MM.1S (cell line): ENCODE results near the gene ASIC4.

Experiments used
- DNase-seq: peaks from one replicate; pipeline ENCODE4 v3.0.0-alpha.2; 2015
- H2AFZ ChIP-seq: fragments of 300-600 bp; sonication (generic); 2 replicates; pipeline ENCODE4 v1.6.0; 2016; ENCODE audit warnings: antibody characterized with exemption, low read length
- H3F3A ChIP-seq: fragments of 300-600 bp; sonication (generic); 2 replicates; pipeline ENCODE4 v1.6.1; 2016; ENCODE audit warnings: mild to moderate bottlenecking, antibody characterized with exemption, low read length, moderate library complexity, mixed read lengths; ENCODE audit not compliant: insufficient read depth
- H3K27ac ChIP-seq: fragments of 300-600 bp; sonication (generic); 2 replicates; pipeline ENCODE4 v1.5.1; 2016; ENCODE audit warnings: mild to moderate bottlenecking, low read length
- H3K27me3 ChIP-seq: fragments of 300-600 bp; sonication (generic); replicated peaks from 2 replicates; pipeline ENCODE4 v1.6.0; 2016; ENCODE audit warnings: low read length; ENCODE audit not compliant: insufficient read depth
- H3K36me3 ChIP-seq: fragments of 300-600 bp; sonication (generic); replicated peaks from 2 replicates; pipeline ENCODE4 v1.6.1; 2016; ENCODE audit warnings: mild to moderate bottlenecking, low read length, mixed read lengths; ENCODE audit not compliant: insufficient read depth
- H3K4me1 ChIP-seq: fragments of 300-600 bp; sonication (generic); 2 replicates; pipeline ENCODE4 v1.6.1; 2016; ENCODE audit warnings: low read length, mixed read lengths
- H3K4me2 ChIP-seq: fragments of 300-600 bp; sonication (generic); 2 replicates; pipeline ENCODE4 v1.6.0; 2016; ENCODE audit warnings: low read depth, low read length
- H3K4me3 ChIP-seq: fragments of 300-600 bp; sonication (generic); 2 replicates; pipeline ENCODE4 v1.5.1; 2016; ENCODE audit warnings: low read length, mixed read lengths
- H3K79me2 ChIP-seq: fragments of 300-600 bp; sonication (generic); 2 replicates; pipeline ENCODE4 v1.6.1; 2016; ENCODE audit warnings: mixed run types, low read length, mixed read lengths
- H3K9ac ChIP-seq: fragments of 300-600 bp; sonication (generic); 2 replicates; pipeline ENCODE4 v1.6.1; 2016; ENCODE audit warnings: low read length, mixed read lengths
- H3K9me2 ChIP-seq: fragments of 300-600 bp; sonication (generic); replicated peaks from 2 replicates; pipeline ENCODE4 v1.6.1; 2016; ENCODE audit warnings: mild to moderate bottlenecking, low read length, mixed read lengths; ENCODE audit not compliant: insufficient read depth
- H3K9me3 ChIP-seq: fragments of 300-600 bp; sonication (generic); replicated peaks from 2 replicates; pipeline ENCODE4 v1.6.1; 2016; ENCODE audit warnings: mild to moderate bottlenecking, low read length, mixed read lengths; ENCODE audit not compliant: insufficient read depth
- H4K20me1 ChIP-seq: fragments of 300-600 bp; sonication (generic); 2 replicates; pipeline ENCODE4 v1.6.1; 2016; ENCODE audit warnings: mild to moderate bottlenecking, low read length, moderate library complexity, mixed read lengths; ENCODE audit not compliant: insufficient read depth
- EZH2 ChIP-seq: fragments of 300-600 bp; sonication (generic); optimal IDR thresholded peaks from 2 replicates; pipeline ENCODE3; 2017; ENCODE audit warnings: low read depth, mild to moderate bottlenecking, antibody characterized with exemption, low read length, mixed read lengths
- EZH2phosphoT487 ChIP-seq: fragments of 300-600 bp; sonication (generic); IDR thresholded peaks from 2 replicates; pipeline ENCODE4 v1.6.1; 2018; ENCODE audit warnings: antibody characterized with exemption, low read length
- TF ChIP-seq, protein P1 (sequence below): fragments of 300-600 bp; sonication (generic); IDR thresholded peaks from 2 replicates; pipeline ENCODE4 v1.5.1; 2016; ENCODE audit warnings: antibody characterized with exemption, low read length, mixed read lengths

ASIC4 gene

DNA sequence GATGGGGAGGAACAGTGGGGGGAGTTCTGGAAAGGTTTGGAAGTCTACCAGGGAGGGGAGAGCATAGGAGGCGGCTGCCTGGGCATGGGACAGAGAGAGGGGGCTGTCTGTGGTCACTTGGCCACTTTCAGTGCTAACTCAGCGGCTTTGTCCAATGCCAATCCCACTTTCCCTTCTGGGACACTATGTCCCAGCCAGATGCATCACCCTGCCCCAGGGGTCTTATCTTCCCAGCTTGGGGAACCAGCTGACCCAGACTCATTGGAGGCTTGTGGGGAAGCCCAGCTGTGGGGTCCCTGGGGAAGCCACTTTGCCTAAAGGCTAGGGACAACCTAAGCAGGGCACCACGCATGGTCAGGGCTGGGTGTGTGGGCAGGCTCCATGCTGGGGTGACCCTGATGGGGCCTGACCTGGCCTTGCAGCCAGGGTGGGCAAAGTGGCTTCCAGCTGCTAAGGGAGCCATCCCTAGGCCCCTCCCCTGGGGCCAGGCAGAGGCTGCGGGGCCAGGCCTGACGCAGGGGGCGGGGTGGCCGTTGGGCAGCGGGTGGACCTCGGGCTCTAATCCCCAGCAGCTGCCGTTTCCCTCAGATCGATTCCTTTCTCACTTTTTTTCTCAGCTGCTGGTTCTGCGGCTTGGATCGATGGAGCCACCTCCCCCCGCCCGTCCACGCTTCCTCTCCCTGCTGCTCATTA is 1.6 kb upstream of the ASIC4 start:
- H3K4me1 ChIP-seq, result no peaks in the 10 kb centered on the region
- no peak overlapping the region for H3K4me2 ChIP-seq
- H3K9me3 ChIP-seq, result no peaks in the 10 kb centered on the region
- no peak overlapping the region for H3K27ac ChIP-seq
- no peak overlapping the region for H3K9ac ChIP-seq
- H2AFZ ChIP-seq, result no peak overlapping the region
- no peak overlapping the region for H3K4me3 ChIP-seq
- TF ChIP-seq EZH2, result no peak
- no peak for TF ChIP-seq EZH2phosphoT487
- TF ChIP-seq, protein P1, sequence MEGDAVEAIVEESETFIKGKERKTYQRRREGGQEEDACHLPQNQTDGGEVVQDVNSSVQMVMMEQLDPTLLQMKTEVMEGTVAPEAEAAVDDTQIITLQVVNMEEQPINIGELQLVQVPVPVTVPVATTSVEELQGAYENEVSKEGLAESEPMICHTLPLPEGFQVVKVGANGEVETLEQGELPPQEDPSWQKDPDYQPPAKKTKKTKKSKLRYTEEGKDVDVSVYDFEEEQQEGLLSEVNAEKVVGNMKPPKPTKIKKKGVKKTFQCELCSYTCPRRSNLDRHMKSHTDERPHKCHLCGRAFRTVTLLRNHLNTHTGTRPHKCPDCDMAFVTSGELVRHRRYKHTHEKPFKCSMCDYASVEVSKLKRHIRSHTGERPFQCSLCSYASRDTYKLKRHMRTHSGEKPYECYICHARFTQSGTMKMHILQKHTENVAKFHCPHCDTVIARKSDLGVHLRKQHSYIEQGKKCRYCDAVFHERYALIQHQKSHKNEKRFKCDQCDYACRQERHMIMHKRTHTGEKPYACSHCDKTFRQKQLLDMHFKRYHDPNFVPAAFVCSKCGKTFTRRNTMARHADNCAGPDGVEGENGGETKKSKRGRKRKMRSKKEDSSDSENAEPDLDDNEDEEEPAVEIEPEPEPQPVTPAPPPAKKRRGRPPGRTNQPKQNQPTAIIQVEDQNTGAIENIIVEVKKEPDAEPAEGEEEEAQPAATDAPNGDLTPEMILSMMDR, result no peak
- no peaks in the 10 kb centered on the region for H3K36me3 ChIP-seq
- no peaks in the 10 kb centered on the region for H3K9me2 ChIP-seq
- peaks cover 82% of the 10 kb centered on the region for H3K27me3 ChIP-seq
- no peak for DNase-seq
- no peaks in the 10 kb centered on the region for H4K20me1 ChIP-seq
- H3K79me2 ChIP-seq, result no peaks in the 10 kb centered on the region
- H3F3A ChIP-seq, result no peaks in the 10 kb centered on the region

DNA sequence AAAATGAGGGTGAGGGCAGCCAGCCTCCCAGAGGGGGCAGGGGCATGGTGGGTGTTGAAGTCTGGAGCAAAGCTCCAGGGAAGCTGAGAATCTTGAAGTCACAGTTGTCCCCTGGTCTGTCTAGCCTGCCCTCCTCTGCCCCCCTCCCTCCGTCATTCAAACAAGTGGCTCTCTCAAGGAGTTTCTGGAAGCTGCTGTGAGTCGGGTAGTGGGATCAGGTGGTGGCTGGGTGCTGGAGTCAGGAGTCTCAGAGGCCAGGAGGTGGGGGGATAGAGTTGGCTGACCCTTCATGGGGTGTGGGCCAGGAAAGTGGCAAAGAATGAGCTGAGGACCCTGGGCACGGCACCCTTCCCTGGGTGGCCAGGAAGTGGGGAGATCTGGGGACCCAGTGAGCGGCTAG is 495 bp upstream of the ASIC4 start:
- Histone ChIP-seq H3K9ac (no peak overlapping the region), H3K79me2 (no peaks in the 10 kb centered on the region), H2AFZ (no peak overlapping the region), H3K9me3 (no peaks in the 10 kb centered on the region), H3K4me3 (no peak overlapping the region), H4K20me1 (no peaks in the 10 kb centered on the region), H3K4me2 (no peak overlapping the region), H3K36me3 (no peaks in the 10 kb centered on the region), H3K27me3 (peaks cover 93% of the 10 kb centered on the region), H3F3A (no peaks in the 10 kb centered on the region), H3K9me2 (no peaks in the 10 kb centered on the region), H3K4me1 (no peaks in the 10 kb centered on the region), H3K27ac (no peak overlapping the region)
- TF ChIP-seq EZH2, result no peak
- TF ChIP-seq EZH2phosphoT487, result no peak
- TF ChIP-seq, protein P1, result no peak
- DNase-seq, result no peak

DNA sequence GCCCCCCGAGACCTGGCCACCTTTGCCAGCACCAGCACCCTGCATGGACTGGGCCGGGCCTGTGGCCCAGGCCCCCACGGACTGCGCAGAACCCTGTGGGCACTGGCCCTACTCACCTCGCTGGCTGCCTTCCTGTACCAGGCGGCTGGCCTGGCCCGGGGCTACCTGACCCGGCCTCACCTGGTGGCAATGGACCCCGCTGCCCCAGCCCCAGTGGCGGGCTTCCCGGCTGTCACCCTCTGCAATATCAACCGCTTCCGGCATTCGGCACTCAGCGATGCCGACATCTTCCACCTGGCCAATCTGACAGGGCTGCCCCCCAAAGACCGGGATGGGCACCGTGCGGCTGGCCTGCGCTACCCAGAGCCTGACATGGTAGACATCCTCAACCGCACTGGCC is 554 bp downstream of the ASIC4 start:
- Histone ChIP-seq H3K9me3 (no peaks in the 10 kb centered on the region), H3K27ac (no peak overlapping the region), H4K20me1 (no peaks in the 10 kb centered on the region), H2AFZ (no peak overlapping the region), H3K4me3 (no peak overlapping the region), H3F3A (no peaks in the 10 kb centered on the region), H3K27me3 (peaks cover 99% of the 10 kb centered on the region), H3K79me2 (no peaks in the 10 kb centered on the region), H3K36me3 (no peaks in the 10 kb centered on the region), H3K9me2 (no peaks in the 10 kb centered on the region), H3K4me1 (no peaks in the 10 kb centered on the region), H3K4me2 (no peak overlapping the region), H3K9ac (no peak overlapping the region)
- TF ChIP-seq EZH2phosphoT487, result no peak
- TF ChIP-seq, protein P1, result no peak
- no peak for TF ChIP-seq EZH2
- DNase-seq, result no peak
